ENCODE measurements around the gene MTR. TPM values are rescaled to one million over a fixed set of nuclear protein-coding genes. Genes with fewer than 3 reads are reported as not detected.

Gene MTR
- total and polyA plus RNA-seq, 9 of the 15 experiments (the other 6 are each of a cell fraction or from before 2014, with no cell fraction given), result 3.4 to 44.3 (median 20.3) TPM

DNA sequence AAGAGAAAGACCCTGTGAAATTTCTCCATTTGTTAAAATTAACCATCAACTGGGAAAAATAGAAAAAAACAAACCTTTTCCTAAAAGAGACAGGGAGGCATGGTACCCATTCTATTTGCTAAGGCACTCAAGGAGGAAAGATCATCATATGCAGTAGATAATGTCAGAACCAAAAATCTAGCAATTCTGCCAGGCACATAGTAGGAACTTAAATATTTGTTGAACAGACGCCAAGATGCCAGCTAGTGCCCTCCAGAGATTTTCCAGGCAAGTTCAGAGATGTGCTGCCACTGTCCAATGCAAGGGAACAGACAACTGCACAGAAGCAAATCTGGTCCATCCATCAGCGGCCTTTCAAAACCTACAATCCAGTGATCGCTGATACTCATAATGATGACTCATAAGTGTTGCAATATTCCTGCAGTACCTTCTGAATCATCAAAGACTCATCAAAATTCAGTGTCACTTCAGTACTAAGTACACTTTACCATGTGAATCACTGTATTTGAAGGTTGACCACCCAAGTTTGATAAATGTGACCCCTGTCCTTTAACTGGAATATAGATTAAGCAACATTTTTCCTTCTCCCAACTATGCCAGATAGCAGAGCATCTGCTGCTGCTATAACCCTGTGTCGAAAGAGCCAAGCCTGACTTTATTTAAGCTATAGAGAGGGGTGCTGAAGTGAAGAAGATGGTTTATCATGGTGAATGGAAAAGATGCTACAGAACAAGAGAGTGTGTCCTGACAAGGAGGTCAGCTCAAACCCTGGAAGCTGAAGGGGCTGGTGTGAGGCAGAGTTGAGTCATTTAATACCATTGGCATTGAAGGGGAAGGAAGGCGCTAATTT lies 110.0 kb downstream of the MTR start (continued):
- TF ChIP-seq, protein P1, sequence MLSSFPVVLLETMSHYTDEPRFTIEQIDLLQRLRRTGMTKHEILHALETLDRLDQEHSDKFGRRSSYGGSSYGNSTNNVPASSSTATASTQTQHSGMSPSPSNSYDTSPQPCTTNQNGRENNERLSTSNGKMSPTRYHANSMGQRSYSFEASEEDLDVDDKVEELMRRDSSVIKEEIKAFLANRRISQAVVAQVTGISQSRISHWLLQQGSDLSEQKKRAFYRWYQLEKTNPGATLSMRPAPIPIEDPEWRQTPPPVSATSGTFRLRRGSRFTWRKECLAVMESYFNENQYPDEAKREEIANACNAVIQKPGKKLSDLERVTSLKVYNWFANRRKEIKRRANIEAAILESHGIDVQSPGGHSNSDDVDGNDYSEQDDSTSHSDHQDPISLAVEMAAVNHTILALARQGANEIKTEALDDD (IDR thresholded peaks at IDR 0.05), result 0 out of 2 replicates have a peak, but pooled peaks have one; percentile 24
- TF ChIP-seq EP300 (IDR thresholded peaks at IDR 0.05; ENCODE audit: low read length) (peak; percentile 65), LCOR (CRISPR knock-in tag; IDR thresholded peaks at IDR 0.05) (0 out of 2 replicates have a peak, but pooled peaks have one; percentile 16), SMARCC2 (IDR thresholded peaks at IDR 0.05; ENCODE audit: low read depth) (peak; percentile 92), MEIS2 (IDR thresholded peaks at IDR 0.05; ENCODE audit: partially characterized antibody) (peak; percentile 91), BACH1 (tag; IDR thresholded peaks at IDR 0.05) (peak; percentile 75; the same call in 1 of the 2 replicates), NCOA6 (IDR thresholded peaks at IDR 0.05) (no peak), CREBBP (IDR thresholded peaks at IDR 0.05; ENCODE audit: low read depth, low read length) (no peak), MAFK (IDR thresholded peaks at IDR 0.05; ENCODE audit: low read length) (peak; percentile 52; the same call in 1 of the 2 replicates), HNRNPL (IDR thresholded peaks at IDR 0.05; ENCODE audit: low read depth, low read length) (no peak), L3MBTL2 (IDR thresholded peaks at IDR 0.05) (peak; percentile 67), JUNB (CRISPR knock-in tag; conservative IDR thresholded peaks at IDR 0.05) (peak; percentile 95), ZNF431 (CRISPR knock-in tag; IDR thresholded peaks at IDR 0.05) (0 out of 2 replicates have a peak, but pooled peaks have one; percentile 17)

Data from K562 (cell line).